HG03060 (cell line): Measurements from ENCODE around the gene DHDH.
"Not testable (repeated sequence)": the region's sequence is repeated elsewhere in the genome, so short reads cannot be mapped to it uniquely, and the experiment has no call there.

Experiments
- ATAC-seq: cut with Tn5 transposase; IDR thresholded peaks from one replicate; pipeline ENCODE4 v1.9.1; 2021; ENCODE audit warnings: low read depth, moderate number of reproducible peaks; ENCODE audit not compliant: unreplicated experiment

The DHDH gene

DNA sequence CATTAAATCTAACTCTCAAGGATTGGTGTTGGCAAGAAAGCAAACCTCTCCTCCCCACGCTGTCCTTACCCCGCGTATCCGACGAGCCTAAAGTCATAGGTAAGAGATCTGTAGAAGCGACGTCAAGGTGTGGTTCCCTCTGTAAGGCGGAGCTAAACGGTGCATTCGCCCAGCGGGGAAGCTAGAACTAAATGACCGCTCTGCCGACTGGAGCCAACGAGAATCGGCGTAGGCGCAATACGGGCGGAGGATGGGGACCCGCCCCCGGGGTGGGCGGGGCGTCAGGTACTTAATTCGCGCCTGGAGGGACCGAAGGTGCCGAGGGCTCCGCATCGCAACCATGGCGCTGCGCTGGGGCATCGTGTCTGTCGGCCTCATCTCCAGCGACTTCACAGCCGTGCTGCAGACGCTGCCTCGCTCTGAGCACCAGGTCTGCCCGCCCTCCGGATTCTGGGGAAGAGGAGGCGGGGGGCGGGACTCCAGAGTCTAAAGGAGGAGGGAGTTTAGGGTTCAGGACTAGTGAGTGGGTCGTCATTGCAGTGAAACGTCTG, at the start of gene DHDH:
DHDH (plus strand) TSS at position 318 of the 551 bp plus-strand sequence; CDS start at position 341, 23 bp downstream.
- ATAC-seq: no peak

DNA sequence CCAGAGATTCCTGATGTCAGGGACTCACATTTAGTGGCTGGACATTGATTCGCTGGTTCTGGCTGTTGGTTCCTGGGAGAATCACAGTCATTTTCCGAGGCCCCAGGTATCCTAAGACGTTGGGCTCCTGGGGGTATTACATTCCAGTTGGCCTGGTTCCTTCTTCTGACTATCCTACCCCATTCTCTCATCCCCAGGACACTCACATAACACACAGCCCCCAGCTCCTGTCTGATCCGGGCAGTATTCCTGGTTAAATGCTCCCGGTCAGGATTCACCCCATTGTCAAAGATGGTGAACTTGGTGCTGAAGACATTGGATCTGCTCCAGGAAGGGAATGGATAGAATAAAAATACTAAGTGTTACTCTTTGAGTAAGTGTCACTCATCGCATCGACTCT, 49.8 kb upstream of the DHDH start:
- no peak for ATAC-seq

GRCh38 chr19:48887861-48888612, 45.5 kb upstream of the DHDH start:
- ATAC-seq: no peak

DNA sequence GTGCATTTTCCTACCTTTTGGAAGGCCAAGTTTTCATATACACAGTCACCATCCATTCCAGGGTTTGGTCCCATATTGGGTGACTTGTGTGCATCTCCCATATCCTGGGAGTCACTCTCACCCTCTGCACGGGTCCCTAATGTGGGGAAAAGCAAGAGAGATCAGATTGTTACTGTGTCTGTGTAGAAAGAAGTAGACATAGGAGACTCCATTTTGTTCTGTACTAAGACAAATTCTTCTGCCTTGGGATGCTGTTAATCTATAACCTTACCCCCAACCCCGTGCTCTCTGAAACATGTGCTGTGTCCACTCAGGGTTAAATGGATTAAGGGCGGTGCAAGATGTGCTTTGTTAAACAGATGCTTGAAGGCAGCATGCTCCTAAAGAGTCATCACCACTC, 44.0 kb upstream of the DHDH start:
- not testable (repeated sequence) for ATAC-seq

- ATAC-seq: no peak
Measured at GRCh38 chr19:48890551-48890950, 42.9 kb upstream of the DHDH start.

GRCh38 chr19:48895226-48895625, 38.3 kb upstream of the DHDH start:
- no peak for ATAC-seq

GRCh38 chr19:48896191-48896720, 37.2 kb upstream of the DHDH start:
- no peak for ATAC-seq

- no peak for ATAC-seq
Measured at GRCh38 chr19:48897181-48897580, 36.3 kb upstream of the DHDH start.

DNA sequence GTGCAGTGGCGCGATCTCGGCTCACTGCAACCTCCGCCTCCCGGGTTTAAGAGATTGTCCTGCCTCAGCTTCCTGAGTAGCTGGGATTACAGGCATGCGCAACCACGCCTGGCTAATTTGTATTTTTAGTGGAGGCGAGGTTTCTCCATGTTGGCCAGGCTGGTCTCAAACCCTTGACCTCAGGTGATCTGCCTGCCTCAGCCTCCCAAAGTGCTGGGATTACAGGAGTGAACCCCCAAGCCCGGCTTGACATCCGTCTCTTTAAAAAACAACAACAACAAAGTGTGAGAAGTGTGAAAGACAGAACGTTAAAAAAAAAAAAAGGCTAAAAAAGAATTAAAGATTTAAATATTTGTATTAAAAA, 34.1 kb upstream of the DHDH start:
- not testable (repeated sequence) for ATAC-seq

DNA sequence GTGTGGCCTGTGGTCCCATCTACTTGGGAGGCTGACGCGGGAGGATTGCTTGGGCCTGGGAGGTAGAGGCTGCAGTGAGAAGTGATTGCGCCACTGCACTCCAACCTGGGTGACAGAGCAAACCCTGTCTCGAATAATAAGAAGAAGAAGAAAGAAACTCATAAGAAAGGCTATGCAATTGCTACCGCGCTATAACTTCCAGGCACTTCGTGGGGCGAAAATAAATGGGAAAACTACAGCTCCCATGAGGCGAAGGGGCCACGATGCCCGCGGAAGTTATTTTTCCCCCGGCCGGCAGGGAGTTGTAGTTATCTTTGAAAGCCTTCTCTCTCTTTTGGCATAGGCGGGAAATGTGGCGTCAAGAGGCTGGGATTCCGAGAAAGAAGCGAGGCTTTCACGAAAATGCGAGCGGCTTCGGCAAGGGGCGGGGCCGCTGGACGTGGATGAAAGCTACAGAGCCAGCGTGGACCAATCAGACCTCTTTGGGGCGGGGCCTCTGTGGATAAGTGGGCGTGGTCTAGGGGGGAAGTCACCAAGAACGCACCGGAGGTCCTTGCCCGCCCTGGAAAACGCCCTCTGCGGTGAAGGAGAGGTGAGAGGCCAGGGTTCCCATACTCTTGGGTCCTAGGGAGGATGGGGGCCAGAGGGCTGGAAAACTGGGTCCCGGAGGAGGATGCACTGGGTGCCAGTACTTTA, 33.6 kb upstream of the DHDH start, which contains the start of gene NUCB1:
NUCB1 (plus strand) TSS at position 532 of the 696 bp plus-strand sequence. CDS start 485 bp downstream, outside the sequence.
- peak; percentile 70 for ATAC-seq

DNA sequence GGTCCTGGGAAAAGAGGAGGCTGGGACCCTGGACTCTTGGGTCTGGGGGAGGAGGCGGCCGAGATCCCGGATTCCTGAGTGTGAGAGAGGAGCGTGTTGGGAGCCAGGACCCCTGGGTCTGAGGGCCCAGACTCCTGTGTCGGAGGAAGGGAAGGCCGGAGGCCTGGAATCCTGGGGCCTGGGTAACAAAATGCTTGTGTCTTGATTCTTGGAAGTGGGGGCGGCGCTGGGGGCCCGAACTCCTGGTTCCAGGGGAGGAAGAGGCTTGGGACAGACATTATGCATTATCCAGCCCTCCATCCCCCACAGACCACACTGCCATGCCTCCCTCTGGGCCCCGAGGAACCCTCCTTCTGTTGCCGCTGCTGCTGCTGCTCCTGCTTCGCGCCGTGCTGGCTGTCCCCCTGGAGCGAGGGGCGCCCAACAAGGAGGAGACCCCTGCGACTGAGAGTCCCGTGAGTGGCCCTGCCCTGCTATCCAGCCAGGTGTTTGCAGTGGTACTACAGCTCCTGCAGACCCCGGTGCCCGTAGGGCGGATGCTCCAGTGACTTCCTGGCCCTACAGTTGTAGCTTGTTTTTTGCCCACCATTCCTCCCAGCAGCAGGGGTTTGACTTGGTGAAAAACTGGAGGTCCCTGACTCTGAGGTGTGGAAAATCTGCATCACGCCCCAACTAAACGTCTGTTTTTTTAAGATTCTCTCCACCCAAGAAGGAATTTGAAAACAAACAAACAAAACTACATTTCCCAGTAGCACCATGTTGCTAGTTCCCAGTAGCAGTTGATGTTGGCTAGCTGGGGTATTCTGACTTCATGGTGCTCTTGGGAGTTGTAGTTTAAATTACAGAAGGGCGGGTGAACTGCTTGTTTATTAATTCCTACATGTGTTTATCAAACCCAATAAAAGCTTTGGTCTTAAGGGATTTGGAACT, 32.8 kb upstream of the DHDH start:
- no peak for ATAC-seq

DNA sequence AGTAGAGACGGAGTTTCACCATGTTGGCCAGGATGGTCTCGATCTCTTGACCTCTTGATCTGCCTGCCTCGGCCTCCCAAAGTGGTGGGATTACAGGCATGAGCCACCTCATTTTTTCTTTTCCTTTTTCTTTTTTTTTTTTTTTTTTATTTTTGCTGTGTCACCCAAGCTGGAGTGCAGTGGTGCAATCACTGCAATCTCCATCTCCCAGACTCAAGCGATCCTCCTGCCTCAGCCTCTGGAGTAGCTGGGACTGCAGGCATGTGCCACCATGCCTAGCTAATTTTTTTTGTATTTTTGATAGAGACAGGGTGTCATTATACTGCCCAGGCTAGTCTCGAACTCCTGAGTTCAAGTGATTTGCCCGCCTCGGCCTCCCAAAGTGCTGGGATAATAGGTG, 31.2 kb upstream of the DHDH start:
- ATAC-seq: not testable (repeated sequence)

DNA sequence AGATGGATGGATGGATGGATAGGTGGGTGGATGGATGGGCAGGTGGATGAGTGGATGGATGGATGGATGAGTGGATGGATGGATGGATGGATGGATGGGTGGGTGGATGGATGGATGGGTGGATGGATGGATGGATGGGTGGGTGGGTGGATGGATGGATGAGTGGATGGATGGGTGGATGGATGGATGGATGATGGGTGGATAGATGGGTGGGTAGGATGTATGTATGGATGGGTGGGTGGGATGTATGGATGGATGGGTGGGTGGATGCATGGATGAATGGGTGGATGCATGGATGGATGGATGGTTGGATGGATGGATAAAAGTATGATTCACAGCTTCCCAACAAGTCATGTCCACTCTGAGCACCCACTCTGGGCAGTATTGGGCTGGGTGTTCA, 29.7 kb upstream of the DHDH start:
- not testable (repeated sequence) for ATAC-seq

DNA sequence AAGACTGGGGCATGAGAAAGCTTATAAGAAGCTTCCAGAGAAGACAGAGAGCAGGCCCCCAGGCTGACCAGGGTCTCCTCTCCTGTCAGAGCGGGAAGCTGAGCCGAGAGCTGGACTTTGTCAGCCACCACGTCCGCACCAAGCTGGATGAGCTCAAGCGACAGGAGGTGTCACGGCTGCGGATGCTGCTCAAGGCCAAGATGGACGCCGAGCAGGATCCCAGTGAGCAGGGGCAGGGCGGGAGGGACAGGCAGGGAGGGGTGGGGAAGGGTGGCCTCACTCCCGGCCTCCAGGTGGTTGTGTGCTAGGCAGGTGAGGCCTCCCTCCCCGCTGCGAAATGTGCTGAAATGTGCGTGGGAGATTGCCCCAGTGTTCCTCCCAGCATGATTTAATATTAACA, 27.8 kb upstream of the DHDH start:
- no peak for ATAC-seq

GRCh38 chr19:48906324-48906723, 27.2 kb upstream of the DHDH start:
- no peak for ATAC-seq

- ATAC-seq: no peak
Measured at GRCh38 chr19:48907671-48908070, 25.8 kb upstream of the DHDH start.

DNA sequence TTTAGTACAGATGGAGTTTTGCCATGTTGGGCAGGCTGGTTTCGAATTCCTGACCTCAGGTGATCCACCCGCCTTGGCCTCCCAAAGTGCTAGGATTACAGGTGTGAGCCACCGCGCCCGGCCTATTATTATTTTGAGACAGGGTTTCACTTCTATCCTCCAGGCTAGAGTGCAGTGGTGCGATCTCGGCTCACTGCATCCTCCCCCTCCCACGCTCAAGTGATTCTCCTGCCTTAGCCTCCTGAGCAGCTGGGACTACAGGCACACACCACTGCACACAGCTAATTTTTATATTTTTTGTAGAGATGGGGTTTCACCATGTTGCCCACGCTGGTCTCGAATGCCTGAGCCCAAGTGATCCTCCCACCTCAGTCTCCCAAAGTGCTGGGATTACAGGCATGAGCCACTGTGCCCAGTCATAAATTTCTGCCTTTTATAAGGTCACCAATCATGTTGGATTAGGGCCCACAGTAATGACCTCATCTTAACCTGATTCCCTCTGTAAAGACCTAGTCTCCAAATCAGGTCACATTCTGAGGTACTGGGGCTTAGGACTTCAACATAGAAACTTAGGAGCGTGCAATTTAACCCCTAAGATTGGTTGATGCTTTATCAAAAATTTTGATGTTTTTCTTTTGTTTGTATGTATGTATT, 23.9 kb upstream of the DHDH start:
- ATAC-seq: not testable (repeated sequence)

DNA sequence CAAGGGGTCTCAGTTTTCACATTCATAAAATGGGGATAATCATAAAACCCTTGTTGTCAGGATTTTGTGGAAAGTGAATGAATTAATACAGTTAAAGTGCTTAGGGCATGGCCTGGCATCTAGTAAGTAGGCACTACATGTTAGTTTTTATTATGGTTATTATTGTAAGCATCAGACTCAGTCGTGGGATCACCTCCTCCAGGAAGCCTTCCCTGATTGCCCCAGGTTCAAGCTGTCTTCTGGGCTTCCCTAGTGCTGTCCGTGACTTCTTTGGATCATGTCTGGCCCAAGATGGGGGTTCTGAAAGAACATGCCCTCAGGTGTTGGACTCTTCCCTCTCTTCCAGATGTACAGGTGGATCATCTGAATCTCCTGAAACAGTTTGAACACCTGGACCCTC, 22.7 kb upstream of the DHDH start:
- no peak for ATAC-seq

DNA sequence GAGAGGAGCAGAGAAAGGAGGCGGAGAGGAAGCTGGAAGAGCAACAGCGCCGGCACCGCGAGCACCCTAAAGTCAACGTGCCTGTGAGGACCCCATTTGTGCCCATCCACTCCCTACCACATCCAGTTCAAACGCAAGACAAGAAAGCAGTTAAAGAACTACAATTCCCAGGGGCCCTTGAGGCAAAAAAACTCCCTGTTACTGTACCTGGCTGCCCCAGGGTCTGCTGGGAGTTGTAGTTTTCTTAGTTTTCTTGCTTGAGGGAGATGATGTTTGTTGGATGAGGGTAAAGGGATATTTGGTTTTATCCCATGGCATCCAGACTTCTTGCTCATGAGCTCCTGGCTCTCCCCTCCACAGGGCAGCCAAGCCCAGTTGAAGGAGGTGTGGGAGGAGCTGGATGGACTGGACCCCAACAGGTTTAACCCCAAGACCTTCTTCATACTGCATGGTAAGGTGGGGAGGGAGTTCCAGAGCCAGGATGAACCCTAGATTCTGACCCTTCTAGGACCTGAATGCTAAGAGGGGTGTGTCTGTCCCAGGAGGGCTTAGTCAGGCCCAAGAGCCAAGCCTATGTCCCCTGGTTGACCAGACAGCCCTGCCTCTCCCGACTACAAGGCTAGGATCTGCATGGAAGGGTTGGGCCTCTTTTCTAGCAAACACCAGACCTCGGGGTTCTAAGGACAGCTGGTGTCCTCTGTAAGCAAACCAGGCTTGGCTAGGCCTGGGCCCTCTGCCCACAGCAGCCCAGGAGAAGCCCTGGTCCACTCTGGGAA, 20.2 kb upstream of the DHDH start:
- no peak for ATAC-seq
